H9 (cell line): ENCODE results near the gene NINJ1. TPM values are rescaled to one million over a fixed set of nuclear protein-coding genes. Genes with fewer than 3 reads are reported as not detected.

Experiments used
- DNase-seq: peaks from one replicate; pipeline ENCODE4 v3.0.0-alpha.2; 2017
- H2AFZ ChIP-seq: one replicate; pipeline ENCODE4 v1.6.1; 2013; ENCODE audit warnings: mild to moderate bottlenecking, low read length, control low read depth, moderate library complexity
- H2AK5ac ChIP-seq: 2 replicates; pipeline ENCODE4 v1.6.1; 2013; ENCODE audit warnings: low read length, control low read depth, mixed read lengths; ENCODE audit not compliant: insufficient read length
- H2BK120ac ChIP-seq: one replicate; pipeline ENCODE4 v1.6.1; 2013; ENCODE audit warnings: low read depth, mild to moderate bottlenecking, low read length, control low read depth, inconsistent platforms; ENCODE audit not compliant: poor library complexity, severe bottlenecking
- H2BK12ac ChIP-seq: 2 replicates; pipeline ENCODE4 v1.6.1; 2013; ENCODE audit warnings: low read length, control low read depth, mixed read lengths, low read depth; ENCODE audit not compliant: insufficient read length
- H2BK15ac ChIP-seq: 2 replicates; pipeline ENCODE4 v1.6.1; 2013; ENCODE audit warnings: low read depth, low read length, control low read depth
- H2BK20ac ChIP-seq: one replicate; pipeline ENCODE4 v1.6.1; 2013; ENCODE audit warnings: low read depth, mild to moderate bottlenecking, low read length, control low read depth, inconsistent platforms; ENCODE audit not compliant: poor library complexity, severe bottlenecking
- H2BK5ac ChIP-seq: 2 replicates; pipeline ENCODE4 v1.6.1; 2013; ENCODE audit warnings: low read length, control low read depth, mixed read lengths; ENCODE audit not compliant: insufficient read length
- H3K14ac ChIP-seq: 2 replicates; pipeline ENCODE4 v1.6.1; 2013; ENCODE audit warnings: low read length, control low read depth; ENCODE audit not compliant: insufficient read depth
- H3K18ac ChIP-seq: 2 replicates; pipeline ENCODE4 v1.6.1; 2013; ENCODE audit warnings: low read depth, mild to moderate bottlenecking, mixed read lengths, low read length, control low read depth; ENCODE audit not compliant: insufficient read length
- H3K23ac ChIP-seq: 2 replicates; pipeline ENCODE4 v1.6.1; 2013; ENCODE audit warnings: low read length, control low read depth, mixed read lengths, low read depth; ENCODE audit not compliant: insufficient read length
- H3K23me2 ChIP-seq: 2 replicates; pipeline ENCODE4 v1.6.1; 2013; ENCODE audit warnings: low read depth, mild to moderate bottlenecking, mixed read lengths, low read length, control low read depth; ENCODE audit not compliant: insufficient read length, poor library complexity, severe bottlenecking
- H3K27ac ChIP-seq: 2 replicates; pipeline ENCODE4 v1.5.1; 2013; ENCODE audit warnings: low read length, control low read depth, mixed read lengths, low read depth; ENCODE audit not compliant: insufficient read length
- H3K27me3 ChIP-seq: 2 replicates; pipeline ENCODE4 v1.6.1; 2013; ENCODE audit warnings: low read length, control low read depth, inconsistent platforms; ENCODE audit not compliant: insufficient read depth
- H3K4ac ChIP-seq: 2 replicates; pipeline ENCODE4 v1.6.1; 2013; ENCODE audit warnings: low read depth, mild to moderate bottlenecking, control low read depth, inconsistent platforms, low read length, moderate library complexity
- H3K4me1 ChIP-seq: 2 replicates; pipeline ENCODE4 v1.6.1; 2013; ENCODE audit warnings: low read length, control low read depth, inconsistent platforms; ENCODE audit not compliant: insufficient read depth
- H3K4me2 ChIP-seq: 2 replicates; pipeline ENCODE4 v1.6.1; 2013; ENCODE audit warnings: low read length, control low read depth, mixed read lengths; ENCODE audit not compliant: insufficient read length, insufficient read depth
- H3K56ac ChIP-seq: 2 replicates; pipeline ENCODE4 v1.6.1; 2013; ENCODE audit warnings: low read depth, mild to moderate bottlenecking, mixed read lengths, low read length, control low read depth; ENCODE audit not compliant: insufficient read length
- H3K79me1 ChIP-seq: 2 replicates; pipeline ENCODE4 v1.6.1; 2013; ENCODE audit warnings: low read depth, mild to moderate bottlenecking, moderate library complexity, low read length, control low read depth, inconsistent platforms; ENCODE audit not compliant: insufficient read depth, poor library complexity, severe bottlenecking
- H3K79me2 ChIP-seq: 2 replicates; pipeline ENCODE4 v1.6.1; 2013; ENCODE audit warnings: low read length, control low read depth, inconsistent platforms; ENCODE audit not compliant: insufficient read depth
- H3K9ac ChIP-seq: 2 replicates; pipeline ENCODE4 v1.6.1; 2013; ENCODE audit warnings: low read length, control low read depth, mixed read lengths; ENCODE audit not compliant: insufficient read length; ENCODE audit errors: extremely low read depth
- H3K9me3 ChIP-seq: one replicate; pipeline ENCODE4 v1.6.1; 2013; ENCODE audit warnings: low read depth, low read length, inconsistent platforms; ENCODE audit not compliant: control insufficient read depth
- H3T11ph ChIP-seq: one replicate; pipeline ENCODE4 v1.6.1; 2013; ENCODE audit warnings: mild to moderate bottlenecking, low read length, control low read depth, inconsistent platforms
- H4K20me1 ChIP-seq: one replicate; pipeline ENCODE4 v1.6.1; 2013; ENCODE audit not compliant: control insufficient read depth, insufficient read length, insufficient read depth
- H4K5ac ChIP-seq: 2 replicates; pipeline ENCODE4 v1.6.1; 2013; ENCODE audit warnings: low read depth, mild to moderate bottlenecking, mixed read lengths, low read length, control low read depth; ENCODE audit not compliant: insufficient read length
- H4K8ac ChIP-seq: replicated peaks from 2 replicates; pipeline ENCODE4 v1.6.1; 2013; ENCODE audit warnings: low read length, control low read depth, mixed read lengths, low read depth; ENCODE audit not compliant: insufficient read length
- H4K91ac ChIP-seq: 2 replicates; pipeline ENCODE4 v1.6.1; 2013; ENCODE audit warnings: low read depth, mild to moderate bottlenecking, moderate library complexity, mixed read lengths, low read length, control low read depth; ENCODE audit not compliant: insufficient read length
- H3K27ac Mint-ChIP-seq, 3 experiments: 2 replicates in 2 of 3; 3 replicates in 1 of 3; pipeline ENCODE4 v1.8.0; 2020 to 2021; ENCODE audit warnings: mixed read lengths in 3 of 3, mild to moderate bottlenecking in 1 of 3, moderate library complexity in 1 of 3
- H3K27me3 Mint-ChIP-seq: 2 replicates; pipeline ENCODE4 v1.8.0; 2021; ENCODE audit warnings: low read depth, mild to moderate bottlenecking, moderate library complexity, mixed read lengths
- H3K36me3 Mint-ChIP-seq, 3 experiments: 2 replicates in 2 of 3; 3 replicates in 1 of 3; pipeline ENCODE4 v1.8.0; 2020 to 2021; ENCODE audit warnings: low read depth in 3 of 3, mixed read lengths in 3 of 3; ENCODE audit not compliant: insufficient read depth in 1 of 3
- H3K4me1 Mint-ChIP-seq, 2 experiments: 2 replicates each; pipeline ENCODE4 v1.8.0; 2020; ENCODE audit warnings: mixed read lengths in 2 of 2
- H3K4me3 Mint-ChIP-seq, 2 experiments: 2 replicates in 1 of 2; 3 replicates in 1 of 2; pipeline ENCODE4 v1.8.0; 2020 to 2021; ENCODE audit warnings: mild to moderate bottlenecking in 2 of 2, mixed read lengths in 2 of 2, moderate library complexity in 1 of 2
- H3K9me3 Mint-ChIP-seq, 2 experiments: 2 replicates in 1 of 2; 3 replicates in 1 of 2; pipeline ENCODE4 v1.8.0; 2020; ENCODE audit warnings: mild to moderate bottlenecking in 2 of 2, mixed read lengths in 2 of 2, moderate library complexity in 1 of 2
- CTCF ChIP-seq: fragments of 200-600 bp; sonication (generic); conservative IDR thresholded peaks from 3 replicates; pipeline ENCODE4 v1.8.0; 2021; ENCODE audit warnings: antibody characterized with exemption, mild to moderate bottlenecking
- WGBS: extraction: QIAGEN DNeasy Blood & Tissue Kit; methylation state at CpG from one replicate; pipeline ENCODE4 v1.1.7; 2013; ENCODE audit warnings: missing lambda C conversion rate, low lambda C conversion rate, mixed read lengths; ENCODE audit not compliant: insufficient read length; ENCODE audit errors: extremely low coverage; 5-methylcytosine and 5-hydroxymethylcytosine counted together
- total RNA-seq: library from RNA; stranded (reverse); gene quantifications from 2 replicates; pipeline ENCODE4 v1.2.1, GENCODE V29; 2021

The NINJ1 gene
- total RNA-seq, 1 experiment from 2014 or later: 28.9 TPM

GRCh38 chr9:93081931-93082330, 52.1 kb downstream of the NINJ1 start:
- Histone ChIP-seq H3K4me2 (no peak overlapping the region), H2BK15ac (no peak overlapping the region), H3K9ac (no peak overlapping the region), H3K9me3 (no peaks in the 10 kb centered on the region), H3K23ac (no peak overlapping the region), H2BK12ac (no peak overlapping the region), H3K4ac (no peak overlapping the region), H2BK5ac (no peak overlapping the region), H3K18ac (no peak overlapping the region), H3T11ph (no peak overlapping the region), H4K5ac (no peak overlapping the region), H3K14ac (no peak overlapping the region), H2BK20ac (no peak overlapping the region), H2BK120ac (no peak overlapping the region), H4K8ac (no peak overlapping the region), H3K4me1 (no peaks in the 10 kb centered on the region), H3K23me2 (no peaks in the 10 kb centered on the region), H2AK5ac (no peak overlapping the region), H4K20me1 (no peaks in the 10 kb centered on the region), H3K79me2 (no peaks in the 10 kb centered on the region), H3K56ac (no peak overlapping the region), H2AFZ (no peak overlapping the region), H3K27me3 (no peaks in the 10 kb centered on the region), H4K91ac (no peak overlapping the region), H3K79me1 (no peaks in the 10 kb centered on the region), H3K27ac (no peak overlapping the region)
- Mint-ChIP-seq H3K4me1 (0 out of 4 replicates have a peak, but pooled peaks cover 0 to 3% of the 10 kb centered on the region in 2 experiments), H3K27ac (no peak overlapping the region), H3K9me3 (peaks cover 6 to 9% of the 10 kb centered on the region in 2 experiments; a peak in 4 of 5 replicates), H3K36me3 (peaks cover 11 to 16% (median 13%) of the 10 kb centered on the region in 3 experiments), H3K27me3 (no peaks in the 10 kb centered on the region), H3K4me3 (no peak overlapping the region)
- no peak for TF ChIP-seq CTCF
- no CpG with 5 or more reads among the region's 3 CpGs for WGBS
- no peak for DNase-seq
